MCF 10A (cell line): ENCODE data around the gene AURKAIP1. TPM values are rescaled to one million over a fixed set of nuclear protein-coding genes. Genes with fewer than 3 reads are reported as not detected.

Experiments used
- BruUV-seq: library from RNA; stranded (reverse); fragments of 400-500 nt; replicated peaks from 2 replicates; lab custom pipeline; 2021; lab: Mats Ljungman, UMichigan
- CTCF ChIA-PET: fragments of 300-600 bp; sonication (Branson Sonifier 250); formaldehyde crosslinking; extraction: SDS; loops from one replicate; lab custom pipeline; 2021; ENCODE audit warnings: antibody characterized with exemption, inconsistent platforms; lab: Yijun Ruan, JAX
- POLR2A ChIA-PET: fragments of 300-600, 350-650 bp; sonication (Branson Sonifier 250); formaldehyde crosslinking; extraction: SDS; loops from one replicate; lab custom pipeline; 2020; ENCODE audit warnings: antibody characterized with exemption, inconsistent platforms; lab: Yijun Ruan, JAX
- DNase-seq: peaks from one replicate; pipeline ENCODE4 v3.0.0-alpha.2; 2018; ENCODE audit not compliant: unreplicated experiment
- H3K27ac Mint-ChIP-seq: one replicate; pipeline ENCODE4 v1.8.0; 2022; ENCODE audit warnings: mild to moderate bottlenecking, low read depth, mixed read lengths; ENCODE audit not compliant: unreplicated experiment
- H3K27me3 Mint-ChIP-seq: one replicate; pipeline ENCODE4 v1.8.0; 2022; ENCODE audit warnings: mixed read lengths; ENCODE audit not compliant: insufficient read depth, unreplicated experiment
- H3K36me3 Mint-ChIP-seq: one replicate; pipeline ENCODE4 v1.8.0; 2022; ENCODE audit warnings: mild to moderate bottlenecking, moderate library complexity, mixed read lengths; ENCODE audit not compliant: insufficient read depth, unreplicated experiment
- H3K4me1 Mint-ChIP-seq: one replicate; pipeline ENCODE4 v1.8.0; 2022; ENCODE audit warnings: mixed read lengths; ENCODE audit not compliant: insufficient read depth, unreplicated experiment
- H3K4me3 Mint-ChIP-seq: one replicate; pipeline ENCODE4 v1.8.0; 2022; ENCODE audit warnings: mild to moderate bottlenecking, moderate library complexity, mixed read lengths; ENCODE audit not compliant: unreplicated experiment
- H3K9me3 Mint-ChIP-seq: one replicate; pipeline ENCODE4 v1.8.0; 2022; ENCODE audit warnings: mixed read lengths; ENCODE audit not compliant: unreplicated experiment
- intact Hi-C: fragments of 100-400 bp; cut with micrococcal nuclease; formaldehyde crosslinking; loops from 2 replicates; pipeline ENCODE4 v1.14.1; 2022
- total RNA-seq: library from RNA; stranded (reverse); gene quantifications from 2 replicates; pipeline ENCODE4 v1.2.3, GENCODE V29; 2022
- TF ChIP-seq, protein P1 (sequence below): fragments of 200-600 bp; IDR thresholded peaks from one replicate; pipeline ENCODE4 v1.8.0; 2022; ENCODE audit warnings: antibody characterized with exemption, mild to moderate bottlenecking; ENCODE audit not compliant: unreplicated experiment

The AURKAIP1 gene
- total RNA-seq, 1 experiment from 2014 or later: 148 TPM

DNA sequence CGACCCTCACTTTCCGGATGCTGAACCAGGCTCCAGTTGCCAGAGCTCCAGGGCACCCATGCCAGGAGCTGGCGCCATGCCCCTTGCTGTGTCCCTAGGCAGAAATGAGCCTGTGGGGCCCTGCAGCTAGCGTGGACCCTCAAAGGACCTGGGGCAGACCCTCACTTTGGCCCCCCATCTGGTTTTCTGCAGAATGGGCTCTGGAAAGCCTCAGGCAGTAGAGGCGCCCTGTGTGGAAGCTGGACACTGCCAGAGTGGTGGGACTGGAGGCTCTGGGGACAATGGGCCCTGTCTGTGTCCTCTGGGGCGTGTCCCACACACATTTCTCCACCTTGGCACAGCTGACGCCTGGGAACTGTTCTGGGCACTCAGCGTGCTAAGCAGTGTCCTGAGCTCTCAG is 6.3 kb upstream of the AURKAIP1 start:
- Mint-ChIP-seq H3K4me3 (no peak overlapping the region), H3K27me3 (no peaks in the 10 kb centered on the region), H3K36me3 (peaks cover 15% of the 10 kb centered on the region), H3K27ac (no peak overlapping the region), H3K4me1 (peaks cover 9% of the 10 kb centered on the region), H3K9me3 (no peaks in the 10 kb centered on the region)
- intact Hi-C loops: no loop called here
- TF ChIP-seq, protein P1, sequence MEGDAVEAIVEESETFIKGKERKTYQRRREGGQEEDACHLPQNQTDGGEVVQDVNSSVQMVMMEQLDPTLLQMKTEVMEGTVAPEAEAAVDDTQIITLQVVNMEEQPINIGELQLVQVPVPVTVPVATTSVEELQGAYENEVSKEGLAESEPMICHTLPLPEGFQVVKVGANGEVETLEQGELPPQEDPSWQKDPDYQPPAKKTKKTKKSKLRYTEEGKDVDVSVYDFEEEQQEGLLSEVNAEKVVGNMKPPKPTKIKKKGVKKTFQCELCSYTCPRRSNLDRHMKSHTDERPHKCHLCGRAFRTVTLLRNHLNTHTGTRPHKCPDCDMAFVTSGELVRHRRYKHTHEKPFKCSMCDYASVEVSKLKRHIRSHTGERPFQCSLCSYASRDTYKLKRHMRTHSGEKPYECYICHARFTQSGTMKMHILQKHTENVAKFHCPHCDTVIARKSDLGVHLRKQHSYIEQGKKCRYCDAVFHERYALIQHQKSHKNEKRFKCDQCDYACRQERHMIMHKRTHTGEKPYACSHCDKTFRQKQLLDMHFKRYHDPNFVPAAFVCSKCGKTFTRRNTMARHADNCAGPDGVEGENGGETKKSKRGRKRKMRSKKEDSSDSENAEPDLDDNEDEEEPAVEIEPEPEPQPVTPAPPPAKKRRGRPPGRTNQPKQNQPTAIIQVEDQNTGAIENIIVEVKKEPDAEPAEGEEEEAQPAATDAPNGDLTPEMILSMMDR: no peak
- ChIA-PET POLR2A (no interaction called here), CTCF (no interaction called here)
- BruUV-seq: no TSS peak
- DNase-seq: no peak

DNA sequence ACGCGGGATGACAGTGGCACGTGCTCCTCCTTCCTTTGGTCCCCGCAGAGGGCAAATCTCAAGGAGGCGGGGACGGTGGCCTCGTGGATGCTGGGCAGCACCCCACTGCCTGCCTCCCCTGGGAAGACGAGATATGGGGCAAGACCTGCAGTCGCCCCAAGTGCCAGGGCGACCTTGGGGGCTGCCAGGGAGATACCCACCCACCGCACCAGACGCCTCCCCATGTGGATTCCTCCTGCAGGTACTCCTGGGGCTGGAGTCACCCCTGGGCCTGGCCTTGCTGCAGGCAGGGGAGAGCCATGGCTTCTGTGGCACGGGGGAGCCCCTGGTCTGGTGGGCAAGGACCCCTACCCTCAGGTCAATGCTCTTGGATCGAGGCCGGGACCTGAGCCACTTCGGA is 5.9 kb upstream of the AURKAIP1 start:
- Mint-ChIP-seq H3K36me3 (peaks cover 10% of the 10 kb centered on the region), H3K27ac (no peak overlapping the region), H3K4me1 (peaks cover 9% of the 10 kb centered on the region), H3K27me3 (no peaks in the 10 kb centered on the region), H3K9me3 (no peaks in the 10 kb centered on the region), H3K4me3 (no peak overlapping the region)
- intact Hi-C loops: no loop called here
- TF ChIP-seq, protein P1: no peak
- BruUV-seq: no TSS peak
- DNase-seq: no peak
- ChIA-PET CTCF (no interaction called here), POLR2A (no interaction called here)

DNA sequence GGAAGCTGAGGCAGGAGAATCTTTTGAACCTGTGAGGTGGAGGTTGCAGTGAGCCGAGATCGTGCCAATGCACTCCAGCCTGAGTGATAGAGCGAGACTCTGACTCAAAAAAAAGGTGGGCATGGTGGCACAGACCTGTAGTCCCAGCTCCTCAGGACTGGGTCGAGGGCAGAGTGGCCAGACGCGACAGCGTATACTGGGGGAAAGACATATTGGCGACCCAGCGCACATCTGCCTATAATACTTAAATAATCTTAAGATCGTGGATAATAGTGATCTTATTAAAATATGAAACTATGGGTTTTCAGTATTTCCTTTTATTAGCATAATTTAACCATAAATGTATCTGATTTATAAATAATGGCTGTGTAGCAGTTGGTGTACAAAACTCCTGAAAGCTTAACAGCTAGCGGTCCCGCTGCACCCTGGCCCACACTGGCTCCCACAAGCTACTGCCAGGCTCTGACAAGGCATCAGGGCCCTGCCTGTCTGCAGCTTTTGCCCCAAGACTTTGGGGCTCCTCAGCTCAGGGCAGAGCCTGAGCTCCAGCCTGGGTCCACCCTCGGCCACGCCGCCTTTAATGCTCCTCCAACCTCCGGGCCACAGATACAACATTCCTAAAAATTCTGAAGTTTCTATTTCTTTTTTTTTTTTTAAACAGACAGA is 2.7 kb upstream of the AURKAIP1 start:
- BruUV-seq: no TSS peak
- H3K27ac Mint-ChIP-seq: no peak overlapping the region

More for the DNA sequence above, 2.7 kb upstream of the AURKAIP1 start:
- ChIA-PET CTCF (interaction anchor here (0.6 to 1.5 kb wide), 5 partner anchors 9 to 418 kb away, joined by 3 to 5 read pairs (median 4); no protein-coding TSS in a partner anchor), POLR2A (interaction anchor here (1.4 to 1.8 kb wide), 2 partner anchors 22 to 127 kb away, joined by 3 to 5 read pairs; partner anchors contain the start of gene CCNL2)
- DNase-seq: no peak
- peaks cover 17% of the 10 kb centered on the region for H3K36me3 Mint-ChIP-seq
- H3K4me3 Mint-ChIP-seq: no peak overlapping the region
- H3K4me1 Mint-ChIP-seq: peaks cover 9% of the 10 kb centered on the region
- no peaks in the 10 kb centered on the region for H3K9me3 Mint-ChIP-seq
- TF ChIP-seq, protein P1: no peak
- intact Hi-C loops: loop anchor here (10.0 kb wide), 1 partner anchor 127 kb away; no protein-coding TSS in a partner anchor
- H3K27me3 Mint-ChIP-seq: no peaks in the 10 kb centered on the region
